ENCODE measurements around the gene AFF4. TPM values are rescaled to one million over a fixed set of nuclear protein-coding genes. Genes with fewer than 3 reads are reported as not detected.

The AFF4 gene
- total and polyA plus RNA-seq, 2 experiments from 2014 or later: 44.0 to 92.9 TPM

GRCh38 chr5:132876020-132876759, 87.2 kb downstream of the AFF4 start:
- DNase-seq (ENCODE audit: low spot score): no peak
- no peak overlapping the region for H3K4me3 ChIP-seq
- H3K4me1 ChIP-seq (ENCODE audit: insufficient read depth): peaks cover 22% of the 10 kb centered on the region
- WGBS (ENCODE audit: low lambda C conversion rate, missing lambda C conversion rate): 96% methylated on average over 1 of the region's 1 CpG
- H3K27ac ChIP-seq: peak overlapping the region; percentile 18
- H3K27me3 ChIP-seq: no peaks in the 10 kb centered on the region
- H3K9me3 ChIP-seq (ENCODE audit: low read depth): no peaks in the 10 kb centered on the region
- peaks cover 4% of the 10 kb centered on the region for H3K79me2 ChIP-seq
- H3K4me2 ChIP-seq: no peak overlapping the region
- H3K36me3 ChIP-seq (replicated peaks; ENCODE audit: insufficient read depth, low read depth): no peaks in the 10 kb centered on the region
- H3K9me2 ChIP-seq (replicated peaks; ENCODE audit: insufficient read depth): no peaks in the 10 kb centered on the region
- no peak overlapping the region for H2AFZ ChIP-seq
- no peaks in the 10 kb centered on the region for H4K20me1 ChIP-seq (ENCODE audit: insufficient read depth, poor library complexity, severe bottlenecking)
- TF ChIP-seq EZH2 (IDR thresholded peaks at IDR 0.05; ENCODE audit: borderline replicate concordance) (no peak), CTCF (IDR thresholded peaks at IDR 0.05; ENCODE audit: poor library complexity) (no peak), EZH2phosphoT487 (IDR thresholded peaks at IDR 0.05; ENCODE audit: low read depth, severe bottlenecking, unreplicated experiment) (no peak)

- Histone ChIP-seq H3K4me2 (peak overlapping the region; percentile 31), H3K4me3 (no peak overlapping the region), H3K36me3 (replicated peaks; ENCODE audit: insufficient read depth, low read depth) (no peaks in the 10 kb centered on the region), H4K20me1 (ENCODE audit: insufficient read depth, poor library complexity, severe bottlenecking) (no peaks in the 10 kb centered on the region), H2AFZ (no peak overlapping the region), H3K27ac (peak overlapping the region; percentile 86), H3K9me3 (ENCODE audit: low read depth) (no peaks in the 10 kb centered on the region), H3K4me1 (ENCODE audit: insufficient read depth) (peaks cover 22% of the 10 kb centered on the region), H3K79me2 (no peaks in the 10 kb centered on the region), H3K9me2 (replicated peaks; ENCODE audit: insufficient read depth) (no peaks in the 10 kb centered on the region), H3K27me3 (no peaks in the 10 kb centered on the region)
- no peak for TF ChIP-seq EZH2phosphoT487 (IDR thresholded peaks at IDR 0.05; ENCODE audit: low read depth, severe bottlenecking, unreplicated experiment)
- no peak for TF ChIP-seq CTCF (IDR thresholded peaks at IDR 0.05; ENCODE audit: poor library complexity)
- no peak for TF ChIP-seq EZH2 (IDR thresholded peaks at IDR 0.05; ENCODE audit: borderline replicate concordance)
- WGBS (ENCODE audit: low lambda C conversion rate, missing lambda C conversion rate): 99% methylated on average over 3 of the region's 3 CpGs
- no peak for DNase-seq (ENCODE audit: low spot score)
These were observed 89.5 kb downstream of the AFF4 start for GRCh38 chr5:132873930-132874271.

- H3K9me3 ChIP-seq (ENCODE audit: low read depth): no peaks in the 10 kb centered on the region
- no peaks in the 10 kb centered on the region for H3K36me3 ChIP-seq (replicated peaks; ENCODE audit: insufficient read depth, low read depth)
- H3K27ac ChIP-seq: peak within 1 kb of the TSS; percentile 86
- H3K9me2 ChIP-seq (replicated peaks; ENCODE audit: insufficient read depth): no peaks in the 10 kb centered on the region
- H3K4me2 ChIP-seq: peak within 1 kb of the TSS; percentile 38
- H2AFZ ChIP-seq: no peak within 1 kb of the TSS
- peaks cover 22% of the 10 kb centered on the region for H3K4me1 ChIP-seq (ENCODE audit: insufficient read depth)
- TF ChIP-seq CTCF (IDR thresholded peaks at IDR 0.05; ENCODE audit: poor library complexity) (no peak), EZH2 (IDR thresholded peaks at IDR 0.05; ENCODE audit: borderline replicate concordance) (no peak)
- H3K4me3 ChIP-seq: peak within 1 kb of the TSS; percentile 14
- peak; percentile 54 for DNase-seq (ENCODE audit: low spot score)
- peaks cover 5% of the 10 kb centered on the region for H3K79me2 ChIP-seq
- no peaks in the 10 kb centered on the region for H3K27me3 ChIP-seq
- WGBS (ENCODE audit: low lambda C conversion rate, missing lambda C conversion rate): 65% methylated on average over 6 of the region's 6 CpGs
- no peaks in the 10 kb centered on the region for H4K20me1 ChIP-seq (ENCODE audit: insufficient read depth, poor library complexity, severe bottlenecking)
These were observed 90.1 kb downstream of the AFF4 start, which contains the start of gene LEAP2 for GRCh38 chr5:132873119-132873929. Gene LEAP2 (plus strand): TSS chr5:132873668. CDS start chr5:132873695, 27 bp downstream.
